ENCODE data around the gene STON2.

The STON2 gene

GRCh38 chr14:81275305-81276072, 124.6 kb downstream of the STON2 start:
- H3K27ac ChIP-seq (ENCODE audit: insufficient read depth, low read depth, low read length, poor library complexity, severe bottlenecking): no peak overlapping the region
- peaks cover 11% of the 10 kb centered on the region for H3K4me1 ChIP-seq (ENCODE audit: control insufficient read depth, insufficient read depth, low read length)
- WGBS, 2 experiments: 90 to 95% methylated on average over 13 of the region's 13 CpGs
- no peaks in the 10 kb centered on the region for H3K27me3 ChIP-seq (ENCODE audit: control insufficient read depth, insufficient read depth, low read length, poor library complexity, severe bottlenecking)
- H3K36me3 ChIP-seq (ENCODE audit: control insufficient read depth, insufficient read depth, low read length): no peaks in the 10 kb centered on the region
- H3K4me3 ChIP-seq (ENCODE audit: insufficient read depth, low read depth, low read length): no peak overlapping the region
- H3K9me3 ChIP-seq (ENCODE audit: control insufficient read depth, low read length): no peaks in the 10 kb centered on the region

DNA sequence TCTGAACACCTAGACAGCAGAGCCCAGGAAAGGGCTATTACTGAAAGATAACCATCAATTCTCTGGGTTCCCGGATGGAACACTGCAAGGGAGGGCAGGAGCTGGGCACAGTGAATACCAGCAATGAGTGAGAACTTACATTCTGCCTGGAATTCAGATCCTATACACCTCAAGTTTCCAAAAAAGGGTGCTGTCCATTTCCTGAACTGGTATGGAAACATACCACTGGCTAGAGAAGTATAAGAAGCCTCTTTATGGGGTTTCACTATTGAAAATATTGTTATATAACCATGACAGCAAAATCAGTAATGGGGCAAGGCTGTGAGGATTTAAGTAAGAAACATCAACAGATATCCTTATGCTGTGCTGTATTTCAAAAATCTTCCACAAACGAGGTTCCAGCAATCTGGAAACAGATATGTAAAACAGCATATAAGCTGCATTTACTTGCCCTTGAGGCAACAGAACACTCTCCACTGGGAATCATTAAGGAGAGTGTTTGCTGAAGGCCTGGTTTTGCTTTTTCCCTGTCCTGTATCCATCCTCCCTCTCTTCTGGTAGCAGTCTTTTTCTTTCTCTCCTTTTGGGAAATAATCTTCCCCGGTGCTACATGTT, 126.1 kb downstream of the STON2 start:
- Histone ChIP-seq H3K9me3 (ENCODE audit: control insufficient read depth, low read length) (no peaks in the 10 kb centered on the region), H3K4me1 (ENCODE audit: control insufficient read depth, insufficient read depth, low read length) (peaks cover 11% of the 10 kb centered on the region), H3K27ac (ENCODE audit: insufficient read depth, low read depth, low read length, poor library complexity, severe bottlenecking) (no peak overlapping the region), H3K36me3 (ENCODE audit: control insufficient read depth, insufficient read depth, low read length) (no peaks in the 10 kb centered on the region), H3K4me3 (ENCODE audit: insufficient read depth, low read depth, low read length) (no peak overlapping the region), H3K27me3 (ENCODE audit: control insufficient read depth, insufficient read depth, low read length, poor library complexity, severe bottlenecking) (no peaks in the 10 kb centered on the region)
- 90 to 92% methylated on average over 3 of the region's 3 CpGs for WGBS, 2 experiments

GRCh38 chr14:81273521-81273920, 126.6 kb downstream of the STON2 start:
- WGBS, 2 experiments: 51 to 53% methylated on average over 9 of the region's 9 CpGs
- H3K36me3 ChIP-seq (ENCODE audit: control insufficient read depth, insufficient read depth, low read length): no peaks in the 10 kb centered on the region
- H3K27me3 ChIP-seq (ENCODE audit: control insufficient read depth, insufficient read depth, low read length, poor library complexity, severe bottlenecking): no peaks in the 10 kb centered on the region
- peaks cover 11% of the 10 kb centered on the region for H3K4me1 ChIP-seq (ENCODE audit: control insufficient read depth, insufficient read depth, low read length)
- no peaks in the 10 kb centered on the region for H3K9me3 ChIP-seq (ENCODE audit: control insufficient read depth, low read length)
- no peak overlapping the region for H3K27ac ChIP-seq (ENCODE audit: insufficient read depth, low read depth, low read length, poor library complexity, severe bottlenecking)
- H3K4me3 ChIP-seq (ENCODE audit: insufficient read depth, low read depth, low read length): no peak overlapping the region

- peaks cover 11% of the 10 kb centered on the region for H3K4me1 ChIP-seq (ENCODE audit: control insufficient read depth, insufficient read depth, low read length)
- no peak overlapping the region for H3K4me3 ChIP-seq (ENCODE audit: insufficient read depth, low read depth, low read length)
- H3K36me3 ChIP-seq (ENCODE audit: control insufficient read depth, insufficient read depth, low read length): peaks cover 5% of the 10 kb centered on the region
- 94 to 100% methylated on average over 1 to 2 of the region's 2 CpGs for WGBS, 2 experiments
- H3K9me3 ChIP-seq (ENCODE audit: control insufficient read depth, low read length): no peaks in the 10 kb centered on the region
- no peaks in the 10 kb centered on the region for H3K27me3 ChIP-seq (ENCODE audit: control insufficient read depth, insufficient read depth, low read length, poor library complexity, severe bottlenecking)
- H3K27ac ChIP-seq (ENCODE audit: insufficient read depth, low read depth, low read length, poor library complexity, severe bottlenecking): no peak overlapping the region
Observed at GRCh38 chr14:81272317-81272716, 127.8 kb downstream of the STON2 start.

DNA sequence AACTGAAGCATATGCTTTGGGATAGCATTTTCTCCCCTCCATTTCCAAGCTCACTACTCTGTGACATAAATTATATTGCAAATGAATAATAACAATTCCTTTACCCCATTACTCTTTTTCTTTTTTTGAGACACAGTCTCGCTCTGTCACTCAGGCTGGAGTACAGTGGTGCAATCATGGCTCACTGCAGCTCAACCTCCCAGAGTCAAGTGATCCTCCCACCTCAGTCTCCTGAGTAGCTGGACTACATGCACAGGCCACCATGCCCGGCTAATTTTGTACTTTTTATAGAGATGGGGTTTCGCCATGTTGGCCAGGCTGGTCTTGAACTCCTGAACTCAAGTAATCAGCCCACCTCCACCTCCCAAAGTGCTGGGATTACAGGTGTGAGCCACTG, 130.1 kb downstream of the STON2 start:
- Histone ChIP-seq H3K27me3 (ENCODE audit: control insufficient read depth, insufficient read depth, low read length, poor library complexity, severe bottlenecking) (no peaks in the 10 kb centered on the region), H3K36me3 (ENCODE audit: control insufficient read depth, insufficient read depth, low read length) (peaks cover 5% of the 10 kb centered on the region), H3K9me3 (ENCODE audit: control insufficient read depth, low read length) (no peaks in the 10 kb centered on the region), H3K4me1 (ENCODE audit: control insufficient read depth, insufficient read depth, low read length) (peaks cover 11% of the 10 kb centered on the region), H3K27ac (ENCODE audit: insufficient read depth, low read depth, low read length, poor library complexity, severe bottlenecking) (no peak overlapping the region), H3K4me3 (ENCODE audit: insufficient read depth, low read depth, low read length) (no peak overlapping the region)
- 83 to 93% methylated on average over 3 of the region's 3 CpGs for WGBS, 2 experiments

- no peaks in the 10 kb centered on the region for H3K27me3 ChIP-seq (ENCODE audit: control insufficient read depth, insufficient read depth, low read length, poor library complexity, severe bottlenecking)
- H3K36me3 ChIP-seq (ENCODE audit: control insufficient read depth, insufficient read depth, low read length): peaks cover 5% of the 10 kb centered on the region
- H3K4me3 ChIP-seq (ENCODE audit: insufficient read depth, low read depth, low read length): no peak overlapping the region
- no peaks in the 10 kb centered on the region for H3K9me3 ChIP-seq (ENCODE audit: control insufficient read depth, low read length)
- H3K4me1 ChIP-seq (ENCODE audit: control insufficient read depth, insufficient read depth, low read length): peaks cover 11% of the 10 kb centered on the region
- WGBS, 2 experiments: 60 to 63% methylated on average over 7 of the region's 7 CpGs
- no peak overlapping the region for H3K27ac ChIP-seq (ENCODE audit: insufficient read depth, low read depth, low read length, poor library complexity, severe bottlenecking)
Observed at GRCh38 chr14:81269100-81269978, 130.8 kb downstream of the STON2 start.

- Histone ChIP-seq H3K4me1 (ENCODE audit: control insufficient read depth, insufficient read depth, low read length) (no peaks in the 10 kb centered on the region), H3K4me3 (ENCODE audit: insufficient read depth, low read depth, low read length) (no peak overlapping the region), H3K36me3 (ENCODE audit: control insufficient read depth, insufficient read depth, low read length) (peaks cover 5% of the 10 kb centered on the region), H3K9me3 (ENCODE audit: control insufficient read depth, low read length) (no peaks in the 10 kb centered on the region), H3K27me3 (ENCODE audit: control insufficient read depth, insufficient read depth, low read length, poor library complexity, severe bottlenecking) (no peaks in the 10 kb centered on the region), H3K27ac (ENCODE audit: insufficient read depth, low read depth, low read length, poor library complexity, severe bottlenecking) (no peak overlapping the region)
- WGBS, 2 experiments: 81 to 87% methylated on average over 3 of the region's 3 CpGs
Observed at GRCh38 chr14:81268016-81268416, 132.1 kb downstream of the STON2 start.

GRCh38 chr14:81265636-81266169, 134.4 kb downstream of the STON2 start:
- H3K27ac ChIP-seq (ENCODE audit: insufficient read depth, low read depth, low read length, poor library complexity, severe bottlenecking): no peak overlapping the region
- H3K36me3 ChIP-seq (ENCODE audit: control insufficient read depth, insufficient read depth, low read length): peaks cover 5% of the 10 kb centered on the region
- no peaks in the 10 kb centered on the region for H3K9me3 ChIP-seq (ENCODE audit: control insufficient read depth, low read length)
- H3K27me3 ChIP-seq (ENCODE audit: control insufficient read depth, insufficient read depth, low read length, poor library complexity, severe bottlenecking): no peaks in the 10 kb centered on the region
- WGBS, 2 experiments: 96 to 98% methylated on average over 2 to 3 of the region's 3 CpGs
- no peak overlapping the region for H3K4me3 ChIP-seq (ENCODE audit: insufficient read depth, low read depth, low read length)
- H3K4me1 ChIP-seq (ENCODE audit: control insufficient read depth, insufficient read depth, low read length): no peaks in the 10 kb centered on the region

GRCh38 chr14:81264671-81265070, 135.5 kb downstream of the STON2 start:
- Histone ChIP-seq H3K27ac (ENCODE audit: insufficient read depth, low read depth, low read length, poor library complexity, severe bottlenecking) (no peak overlapping the region), H3K27me3 (ENCODE audit: control insufficient read depth, insufficient read depth, low read length, poor library complexity, severe bottlenecking) (no peaks in the 10 kb centered on the region), H3K36me3 (ENCODE audit: control insufficient read depth, insufficient read depth, low read length) (peaks cover 5% of the 10 kb centered on the region), H3K4me1 (ENCODE audit: control insufficient read depth, insufficient read depth, low read length) (no peaks in the 10 kb centered on the region), H3K4me3 (ENCODE audit: insufficient read depth, low read depth, low read length) (no peak overlapping the region), H3K9me3 (ENCODE audit: control insufficient read depth, low read length) (no peaks in the 10 kb centered on the region)
- no CpG with 5 or more reads among the region's 1 CpG for WGBS, 2 experiments
